Limb (tissue), 2 donors: ENCODE results near the gene WDR70.
"Not testable (repeated sequence)": the region's sequence is repeated elsewhere in the genome, so short reads cannot be mapped to it uniquely, and the experiment has no call there.

Experiments
- DNase-seq, 2 donors: peaks; one replicate each; pipeline ENCODE4 v3.0.0-alpha.2; 2016; ENCODE audit errors: extremely low spot score in 2 of 2

WDR70 gene

GRCh38 chr5:37755581-37755980 lies 376.5 kb downstream of the WDR70 start:
- no peak for DNase-seq

DNA sequence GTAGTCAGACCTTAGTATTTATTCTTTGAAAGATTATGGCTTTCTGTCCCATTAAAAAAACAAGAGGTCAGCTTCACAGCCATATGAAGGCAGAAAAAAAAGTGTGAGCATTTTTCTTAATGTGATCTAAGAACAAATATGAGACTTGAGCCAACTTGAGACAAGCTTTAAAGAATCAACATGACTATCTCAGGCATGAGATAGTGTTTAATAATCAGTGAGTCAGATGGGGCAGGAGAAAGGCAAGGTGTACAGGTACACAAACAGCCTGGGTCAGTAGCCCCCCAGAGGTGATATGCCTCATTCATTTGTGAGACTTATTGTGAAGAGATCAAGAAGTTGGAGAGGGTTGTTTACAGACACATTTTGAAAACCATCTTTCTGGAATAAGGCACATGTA lies 377.1 kb downstream of the WDR70 start:
- no peak for DNase-seq

DNA sequence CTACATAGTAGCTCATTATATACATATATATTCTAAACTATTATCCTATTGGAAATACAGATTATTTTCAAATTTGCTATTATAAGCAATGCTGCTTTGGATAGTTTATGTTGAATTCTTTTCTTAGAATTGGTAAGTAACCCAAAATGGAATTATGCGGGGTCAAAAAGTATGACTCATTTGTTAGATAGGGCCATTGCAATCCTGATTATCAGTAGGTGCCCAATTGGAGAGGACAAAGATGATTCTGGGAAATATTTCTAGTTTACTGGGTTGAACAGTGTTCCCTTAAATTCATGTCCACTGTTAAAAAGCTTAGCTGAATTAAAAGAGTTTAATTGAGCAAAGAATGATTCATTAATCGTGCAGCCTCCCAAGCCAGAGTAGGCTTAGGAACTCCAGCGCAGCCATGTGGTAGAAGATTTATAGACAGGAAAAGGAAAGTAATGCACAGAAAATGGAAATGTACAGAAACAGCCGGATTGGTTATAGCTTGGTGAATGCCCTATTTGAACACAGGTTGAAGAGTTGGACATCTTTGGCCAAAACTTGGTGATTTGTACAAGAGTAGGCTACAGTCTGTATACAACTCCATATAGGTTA lies 379.0 kb downstream of the WDR70 start:
- no peak for DNase-seq

DNA sequence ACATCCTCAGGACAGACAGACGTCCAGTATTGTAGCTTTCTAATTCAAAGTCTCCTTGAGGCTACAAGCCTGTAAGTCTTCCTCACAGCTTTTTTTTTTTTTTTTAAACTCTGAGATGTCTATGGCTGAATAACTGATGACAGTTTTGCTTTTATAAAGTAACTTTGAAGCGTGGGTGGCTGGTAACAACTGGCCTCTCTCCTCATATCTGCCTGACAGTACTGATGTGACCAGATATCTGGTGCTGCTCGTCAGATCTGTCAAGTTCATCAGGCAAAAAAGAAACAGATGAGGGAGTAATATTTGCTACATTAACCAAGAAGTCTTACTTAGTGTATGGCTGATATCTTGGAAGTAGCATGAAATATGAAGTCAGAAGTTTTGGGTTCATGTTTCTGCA lies 388.1 kb downstream of the WDR70 start:
- DNase-seq = no peak

DNA sequence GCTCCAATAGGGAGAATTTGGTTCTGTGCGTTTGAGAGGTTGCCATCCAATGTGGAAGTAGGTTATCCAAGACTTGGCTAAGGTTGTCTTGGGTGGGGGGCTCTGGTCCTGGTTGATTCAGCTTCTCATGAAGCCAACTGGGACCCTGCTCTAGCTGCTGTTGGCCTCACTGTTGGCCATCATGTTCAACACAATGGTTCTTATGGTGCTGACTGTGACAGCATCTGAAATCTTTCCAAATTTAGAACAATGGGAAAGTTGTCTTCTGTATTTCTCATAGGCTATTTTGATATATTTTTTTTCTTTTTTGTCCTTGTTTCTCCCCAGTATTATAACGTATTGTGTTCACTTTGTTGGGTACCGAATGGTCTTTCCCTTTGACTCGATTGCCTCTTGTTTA lies 388.8 kb downstream of the WDR70 start:
- no peak for DNase-seq

- DNase-seq = no peak
Measured at GRCh38 chr5:37768371-37768770, 389.3 kb downstream of the WDR70 start.

DNA sequence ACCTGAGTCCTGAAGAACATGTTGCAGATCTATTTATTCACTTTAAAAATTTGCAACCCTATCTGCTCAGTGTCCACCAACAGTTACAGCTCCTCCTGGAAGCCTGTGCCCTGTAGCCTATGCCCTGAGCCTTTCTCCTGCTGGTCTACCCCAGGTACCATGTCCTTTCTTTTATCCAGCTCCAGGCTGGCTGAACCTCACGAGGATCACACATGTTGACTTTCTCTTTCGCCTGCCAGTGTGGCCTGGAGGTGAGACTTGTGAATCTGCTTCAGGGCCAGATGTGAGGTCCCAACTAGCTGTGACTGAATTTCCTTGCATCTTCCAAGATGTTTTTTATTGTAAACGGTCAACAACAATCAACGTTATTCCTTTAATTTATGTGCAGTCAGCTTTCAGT lies 390.0 kb downstream of the WDR70 start:
- DNase-seq = no peak

DNA sequence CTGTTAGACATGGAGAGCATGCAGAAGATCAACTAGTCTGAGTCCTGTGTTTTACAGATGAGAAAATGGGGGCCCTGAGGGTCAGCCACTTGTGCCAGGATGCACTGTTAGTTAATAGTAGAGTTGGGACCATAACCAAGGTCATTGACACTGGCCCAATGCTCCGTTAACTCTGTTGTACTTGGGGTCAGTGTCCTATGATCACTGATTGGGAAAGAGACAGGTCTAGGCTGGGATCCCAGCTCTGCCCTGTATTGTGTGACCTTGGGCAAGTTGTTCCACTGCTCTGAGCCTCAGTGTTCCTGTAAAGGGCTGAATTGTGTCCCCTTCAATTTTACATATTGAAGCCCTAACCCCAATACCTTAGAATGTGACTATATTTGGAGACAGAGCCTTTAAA lies 390.7 kb downstream of the WDR70 start:
- DNase-seq = no peak

GRCh38 chr5:37770786-37771185 lies 391.7 kb downstream of the WDR70 start:
- DNase-seq = no peak

GRCh38 chr5:37771203-37771611 lies 392.1 kb downstream of the WDR70 start:
- DNase-seq = no peak

DNA sequence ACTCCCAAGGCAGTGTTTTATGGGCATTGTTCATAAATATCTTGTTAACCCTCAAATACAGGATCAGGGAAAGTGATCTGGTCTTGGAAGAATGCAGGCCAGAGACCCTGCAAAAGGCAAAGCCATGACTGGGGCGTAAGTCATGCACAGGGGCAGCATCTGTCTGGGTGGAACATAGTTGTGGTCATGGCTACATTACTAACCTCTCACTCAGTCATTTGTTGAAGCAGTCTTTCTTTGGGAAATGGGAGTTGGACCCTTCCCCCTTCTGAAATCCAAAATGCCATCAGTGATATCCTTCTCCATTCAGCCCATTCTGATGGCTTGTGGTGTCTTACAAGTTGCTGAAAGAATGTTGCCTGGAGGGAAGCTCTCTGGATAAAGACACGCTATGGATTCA lies 392.6 kb downstream of the WDR70 start:
- no peak for DNase-seq

GRCh38 chr5:37772255-37772654 lies 393.1 kb downstream of the WDR70 start:
- DNase-seq = no peak

DNA sequence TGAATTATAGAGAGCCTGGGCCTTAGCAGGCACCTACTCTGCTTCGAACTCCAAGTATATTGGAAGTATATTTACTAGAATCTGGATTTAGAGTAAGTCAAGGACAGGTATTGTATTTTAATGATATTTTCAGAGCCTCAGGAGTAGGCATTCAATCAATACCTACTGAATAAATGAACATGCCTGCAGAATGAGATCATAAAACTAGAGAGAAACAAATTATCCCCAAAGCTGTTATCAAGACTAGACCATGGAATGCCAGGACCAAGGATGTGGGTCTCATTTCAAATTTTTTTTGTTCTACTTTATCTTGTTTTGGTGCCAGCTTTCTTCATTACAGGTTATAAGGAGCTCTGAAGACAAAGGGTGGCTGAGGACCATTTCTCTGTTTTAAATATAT lies 394.7 kb downstream of the WDR70 start:
- DNase-seq = no peak

GRCh38 chr5:37774912-37775483 lies 395.9 kb downstream of the WDR70 start:
- no peak for DNase-seq

DNA sequence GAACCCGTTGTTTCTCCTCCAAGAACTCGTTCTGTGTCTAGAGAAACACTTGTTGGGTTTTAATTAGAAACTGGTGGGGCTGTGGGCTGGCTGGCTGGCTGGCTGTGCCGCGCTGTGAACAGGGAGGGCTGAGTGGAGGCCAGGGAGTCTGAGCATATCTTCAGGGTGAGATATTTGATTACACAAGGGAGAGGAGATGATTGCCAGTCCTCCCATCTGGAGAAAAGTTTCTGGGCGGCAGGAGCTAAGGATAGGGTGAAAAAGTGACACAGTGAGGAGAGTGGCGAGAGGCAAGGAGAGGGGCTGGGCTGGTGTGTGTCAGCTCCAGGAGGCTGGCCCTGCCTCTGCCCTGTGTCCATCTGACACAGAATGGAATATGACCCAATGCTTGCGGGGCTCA lies 397.7 kb downstream of the WDR70 start:
- DNase-seq = no peak

- DNase-seq = no peak
Measured at GRCh38 chr5:37777432-37778130, 398.5 kb downstream of the WDR70 start.

DNA sequence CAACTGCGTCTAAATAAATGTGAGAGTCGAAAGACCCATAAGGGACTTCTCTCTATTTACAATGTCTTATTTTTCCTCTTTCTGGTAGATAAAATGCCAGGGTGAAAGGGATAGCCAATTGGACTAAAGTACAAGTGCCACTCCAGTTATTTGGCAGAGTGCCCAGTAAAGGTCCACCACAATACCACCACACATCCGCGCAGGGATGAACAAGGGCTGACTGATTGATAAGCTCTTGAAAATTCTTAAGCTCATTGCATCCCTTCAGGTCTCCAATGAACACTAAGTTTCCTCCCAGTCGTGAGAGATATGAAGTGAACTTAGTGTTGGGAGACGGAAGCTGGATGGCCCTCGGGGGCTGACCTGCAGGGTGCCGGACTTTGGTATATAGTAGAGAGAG lies 402.3 kb downstream of the WDR70 start:
- not testable (repeated sequence) for DNase-seq

DNA sequence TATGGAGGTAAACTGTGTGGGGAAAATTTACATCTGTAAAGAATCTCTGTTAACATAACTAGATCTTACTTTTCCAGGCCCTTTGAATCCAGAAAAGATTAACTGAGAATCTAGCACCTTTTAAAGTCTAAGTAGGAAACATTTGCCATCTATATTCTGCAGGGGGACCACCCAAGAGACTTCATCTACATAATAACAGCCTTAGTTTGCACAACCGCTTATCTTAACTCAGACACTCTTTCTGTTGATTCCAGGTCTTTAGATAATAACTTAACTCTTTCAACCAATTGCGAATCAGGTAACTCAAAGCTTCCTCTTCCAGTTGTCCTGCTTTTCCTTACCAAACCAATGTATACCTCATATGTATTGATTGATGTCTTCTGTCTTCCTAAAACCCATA lies 407.3 kb downstream of the WDR70 start:
- no peak for DNase-seq

- DNase-seq = no peak
Measured at GRCh38 chr5:37786862-37787519, 407.9 kb downstream of the WDR70 start.

GRCh38 chr5:37787742-37788141 lies 408.6 kb downstream of the WDR70 start:
- DNase-seq = no peak

GRCh38 chr5:37789991-37790390 lies 410.9 kb downstream of the WDR70 start:
- DNase-seq = no peak

DNA sequence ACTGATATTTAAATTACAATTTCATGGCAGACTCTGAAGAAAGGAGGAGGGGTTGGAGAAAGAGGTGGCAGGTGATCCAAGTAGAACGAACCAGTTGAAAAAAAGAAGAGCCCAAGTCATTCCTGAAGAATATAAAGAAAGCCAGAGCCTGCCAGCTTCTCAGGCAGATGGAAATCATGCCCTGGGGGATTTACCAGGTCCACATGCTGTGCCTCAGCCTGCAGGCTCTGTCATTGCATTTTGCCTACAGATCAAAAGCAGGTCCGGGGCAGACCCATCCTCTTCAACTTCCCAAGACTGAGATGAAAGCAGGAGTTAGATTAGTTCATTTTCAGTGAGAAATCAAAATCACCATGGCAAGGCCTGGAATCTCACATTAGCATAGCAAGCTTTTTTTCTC lies 412.2 kb downstream of the WDR70 start:
- no peak for DNase-seq
